ENCODE measurements around the gene IRAK2. TPM values are rescaled to one million over a fixed set of nuclear protein-coding genes. Genes with fewer than 3 reads are reported as not detected.
A peak's percentile ranks its signal among the peaks of the same experiment; 100 is the strongest.

The IRAK2 gene
- total RNA-seq, 1 donor from 2014 or later, result 2.9 TPM

DNA sequence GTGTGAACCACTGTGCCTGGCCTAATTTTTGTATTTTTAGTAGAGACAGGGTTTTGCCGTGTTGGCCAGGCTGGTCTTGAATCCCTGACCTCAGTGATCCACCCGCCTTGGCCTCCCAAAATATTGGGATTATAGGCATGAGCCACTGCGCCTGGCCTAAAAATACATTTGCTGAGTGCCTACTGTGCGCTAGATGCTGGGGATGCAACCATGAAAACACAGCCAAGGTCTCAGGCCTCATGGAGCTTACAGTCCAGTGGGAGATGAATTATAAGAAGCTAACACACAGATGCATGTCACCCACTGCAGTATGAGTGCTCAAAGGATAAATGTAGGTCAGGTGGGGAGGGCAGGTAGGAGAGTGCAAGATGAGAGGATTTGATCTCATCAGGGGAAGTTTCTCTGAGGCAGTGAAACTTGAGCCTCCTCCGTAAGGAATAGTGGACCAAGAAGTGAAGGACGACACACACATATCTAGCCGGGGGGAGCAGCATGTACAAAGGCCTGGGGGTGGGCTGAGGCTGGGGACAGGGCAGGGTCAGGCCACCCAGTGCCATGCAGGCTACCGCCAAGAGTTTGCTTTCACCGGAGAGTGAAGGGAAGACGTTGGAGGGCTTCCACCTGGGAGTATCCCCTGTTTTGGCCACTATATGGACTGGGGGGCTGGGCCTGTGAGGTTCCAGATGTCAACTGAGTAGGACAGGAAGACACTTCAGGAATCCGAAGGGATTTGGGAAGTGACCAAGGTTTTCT is 24.3 kb downstream of the IRAK2 start:
- no peak for DNase-seq (ENCODE audit: low read depth)

- peak; percentile 87 for DNase-seq (ENCODE audit: low read depth)
Observed at GRCh38 chr3:10189557-10190354, 25.0 kb downstream of the IRAK2 start.

DNA sequence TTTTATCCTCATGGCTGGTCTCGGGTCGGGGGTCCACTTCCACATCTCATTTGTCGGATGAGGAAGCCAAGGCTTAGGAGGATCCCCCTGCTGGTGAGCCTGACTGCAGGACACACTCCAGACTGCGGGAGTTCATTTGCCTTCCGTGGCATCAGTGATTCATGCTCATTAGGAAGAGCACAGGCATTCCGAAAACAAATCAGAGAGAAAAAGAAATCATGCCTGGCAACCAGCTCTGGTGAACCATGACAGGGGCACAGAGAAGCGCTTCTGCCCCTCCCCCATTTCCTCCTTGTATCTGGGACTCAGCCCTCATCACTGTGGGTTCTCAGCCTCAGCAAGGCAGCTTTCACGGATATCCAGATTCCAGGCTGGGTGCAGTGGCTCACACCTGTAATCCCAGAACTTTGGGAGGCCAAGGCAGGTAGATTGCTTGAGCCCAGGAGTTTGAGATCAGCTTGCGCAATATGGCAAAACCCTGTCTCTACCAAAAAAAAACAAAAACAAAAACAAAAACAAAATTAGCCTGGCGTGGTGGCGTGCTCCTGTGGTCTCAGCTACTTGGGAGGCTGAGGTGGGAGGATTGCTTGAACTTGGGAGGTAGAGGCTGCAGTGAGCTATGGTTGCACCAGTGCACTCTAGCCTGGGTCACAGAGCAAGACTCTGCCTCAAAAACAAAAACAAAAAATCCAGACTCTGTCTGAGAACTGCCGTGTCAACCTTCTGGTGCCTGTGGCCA is 28.4 kb downstream of the IRAK2 start:
- DNase-seq (ENCODE audit: low read depth), result peak; percentile 82

DNA sequence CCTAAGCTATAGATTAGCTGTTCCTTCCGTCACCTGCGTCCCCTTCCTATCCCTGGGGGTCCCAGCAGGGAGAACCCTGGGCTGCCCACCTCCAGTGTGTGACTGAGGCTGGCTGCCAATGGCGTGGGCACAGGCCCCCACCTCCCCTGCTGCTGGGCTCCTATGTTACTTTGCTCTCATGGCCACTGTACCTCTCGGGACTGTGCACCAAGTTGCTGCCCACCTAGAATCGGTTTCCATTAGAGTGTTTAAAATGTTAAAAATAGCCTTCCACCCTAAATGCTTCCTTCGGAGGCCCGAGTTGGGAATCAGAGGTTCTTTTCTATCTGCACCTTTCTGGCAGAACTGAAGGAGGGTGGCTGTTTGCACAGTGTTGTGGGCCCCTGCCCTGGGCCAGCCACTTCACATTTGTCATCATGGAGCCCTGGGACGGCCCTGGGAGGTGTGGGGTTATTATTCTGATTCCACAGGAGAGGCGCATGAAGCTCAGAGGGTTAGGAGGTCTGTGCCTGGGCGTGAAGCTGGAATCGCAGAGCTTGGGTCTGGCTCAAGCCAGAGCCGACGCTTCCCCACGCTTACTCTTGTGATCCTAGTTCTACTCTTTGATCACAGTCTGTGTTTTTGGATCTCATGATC is 29.1 kb downstream of the IRAK2 start:
- DNase-seq (ENCODE audit: low read depth), result no peak

GRCh38 chr3:10194328-10195071 is 29.8 kb downstream of the IRAK2 start:
- peak; percentile 76 for DNase-seq (ENCODE audit: low read depth)

GRCh38 chr3:10195366-10196089 is 30.8 kb downstream of the IRAK2 start:
- DNase-seq (ENCODE audit: low read depth), result no peak

DNA sequence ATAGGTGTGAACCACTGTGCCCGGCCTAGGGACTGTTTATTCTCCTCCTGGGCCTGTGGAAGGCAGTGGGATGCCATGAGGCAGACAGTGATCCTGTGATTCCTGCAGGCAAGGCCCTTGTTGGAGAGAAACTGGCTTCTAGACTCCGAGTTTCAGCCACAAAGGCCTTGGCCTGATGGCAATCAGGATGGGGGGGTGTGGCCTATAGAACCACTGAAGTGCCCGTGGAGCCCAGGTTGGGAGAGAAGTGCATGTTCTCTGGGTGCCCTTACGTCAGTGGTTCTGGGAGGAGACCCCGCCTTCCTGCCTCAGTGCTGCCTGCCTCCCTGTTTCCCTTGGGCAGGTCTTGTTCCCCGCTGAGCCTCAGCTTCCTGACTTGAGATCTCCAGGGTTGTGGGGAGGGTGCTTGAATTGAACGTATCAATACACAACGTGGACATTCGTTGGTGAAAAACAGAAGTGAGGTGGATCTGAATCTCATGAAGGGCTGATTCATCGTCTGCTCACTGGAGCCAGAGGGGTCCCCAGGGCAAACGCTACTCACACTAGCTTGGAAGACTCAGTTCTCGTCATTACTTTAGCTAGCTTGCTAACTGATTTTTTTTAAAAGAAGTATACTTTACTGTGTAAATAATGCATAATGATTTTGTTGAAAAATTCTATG is 31.8 kb downstream of the IRAK2 start:
- peak; percentile 32 for DNase-seq (ENCODE audit: low read depth)

- DNase-seq (ENCODE audit: low read depth), result no peak
Observed at GRCh38 chr3:10198226-10198625, 33.5 kb downstream of the IRAK2 start.

DNA sequence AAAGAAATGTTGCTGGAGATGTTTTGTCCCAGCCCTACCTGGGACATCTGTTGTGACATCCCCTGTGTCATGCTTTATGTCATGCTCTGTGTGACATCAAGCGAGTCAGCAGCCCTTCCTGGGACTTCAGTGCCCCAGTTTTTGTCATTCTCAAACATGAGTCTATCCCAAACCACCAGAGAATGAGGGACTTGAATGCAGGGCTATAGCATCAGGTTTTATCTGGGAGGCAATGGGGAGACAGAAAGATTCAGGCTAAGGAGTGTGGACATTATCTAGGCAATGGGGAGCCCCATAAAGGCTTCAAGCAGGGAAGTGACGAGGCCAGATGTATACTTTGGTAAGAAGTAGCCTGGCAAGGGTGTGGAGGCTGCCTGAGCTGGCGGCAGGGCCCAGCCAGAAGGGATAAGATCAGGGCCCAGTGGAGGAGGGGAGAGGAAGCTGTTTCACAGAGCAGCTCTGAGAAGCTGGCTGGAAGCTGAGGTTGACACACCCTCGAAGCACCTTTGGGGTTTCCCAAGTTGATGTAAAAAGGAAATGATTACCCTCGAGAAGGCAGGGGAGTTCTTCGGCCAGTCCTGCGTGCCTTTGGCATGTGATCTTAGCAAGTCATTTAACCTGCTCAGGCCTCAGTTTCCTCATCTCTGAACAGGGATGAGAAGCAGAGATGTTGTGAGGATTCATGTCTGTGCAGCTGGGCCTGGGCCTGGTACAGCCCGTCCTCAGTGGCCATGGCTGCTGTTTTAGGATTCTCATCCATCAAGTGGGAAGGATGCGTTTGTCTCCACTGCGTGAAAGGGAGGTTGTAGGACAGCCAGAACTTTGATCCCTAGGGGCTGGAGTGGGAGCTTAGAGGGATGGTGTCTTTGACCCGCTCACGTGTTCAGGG is 34.3 kb downstream of the IRAK2 start:
- no peak for DNase-seq (ENCODE audit: low read depth)

- DNase-seq (ENCODE audit: low read depth), result no peak
Observed at GRCh38 chr3:10204921-10205320, 40.2 kb downstream of the IRAK2 start.

DNA sequence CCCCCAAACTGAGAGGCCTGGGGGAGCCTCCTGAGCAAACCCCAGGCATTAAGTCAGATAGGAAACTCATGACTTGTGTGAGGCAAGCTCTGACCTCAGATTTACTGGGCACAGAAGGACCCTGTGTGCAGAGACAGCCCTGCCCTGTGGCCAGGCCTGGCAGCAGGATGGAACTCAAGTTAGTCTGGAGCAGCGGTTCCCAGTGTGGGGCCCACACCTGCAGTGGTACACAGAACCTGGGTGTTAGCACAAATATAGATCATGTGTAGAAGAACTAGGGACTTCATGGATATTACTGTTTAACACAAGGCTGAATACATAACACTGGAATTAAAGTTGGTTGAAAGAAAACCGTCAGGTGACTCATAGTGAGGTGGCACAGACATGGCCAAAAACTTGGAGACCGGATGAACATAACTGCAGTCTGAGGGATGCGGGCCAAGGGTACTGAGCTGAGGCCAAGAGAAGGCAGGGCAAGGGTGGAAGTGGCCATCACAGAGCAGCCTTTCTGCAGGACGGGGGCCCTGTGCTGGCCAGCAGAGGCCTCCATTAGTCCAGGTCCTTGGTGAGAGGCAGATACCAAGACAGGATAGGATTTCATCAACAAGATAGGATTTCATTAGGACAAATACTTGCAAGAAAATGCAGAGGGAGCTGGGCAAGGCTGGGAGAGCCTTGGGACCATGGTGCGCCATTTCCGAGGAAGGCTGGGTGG is 40.9 kb downstream of the IRAK2 start:
- peak; percentile 77 for DNase-seq (ENCODE audit: low read depth)

- no peak for DNase-seq (ENCODE audit: low read depth)
Observed at GRCh38 chr3:10206166-10206511, 41.4 kb downstream of the IRAK2 start.

DNA sequence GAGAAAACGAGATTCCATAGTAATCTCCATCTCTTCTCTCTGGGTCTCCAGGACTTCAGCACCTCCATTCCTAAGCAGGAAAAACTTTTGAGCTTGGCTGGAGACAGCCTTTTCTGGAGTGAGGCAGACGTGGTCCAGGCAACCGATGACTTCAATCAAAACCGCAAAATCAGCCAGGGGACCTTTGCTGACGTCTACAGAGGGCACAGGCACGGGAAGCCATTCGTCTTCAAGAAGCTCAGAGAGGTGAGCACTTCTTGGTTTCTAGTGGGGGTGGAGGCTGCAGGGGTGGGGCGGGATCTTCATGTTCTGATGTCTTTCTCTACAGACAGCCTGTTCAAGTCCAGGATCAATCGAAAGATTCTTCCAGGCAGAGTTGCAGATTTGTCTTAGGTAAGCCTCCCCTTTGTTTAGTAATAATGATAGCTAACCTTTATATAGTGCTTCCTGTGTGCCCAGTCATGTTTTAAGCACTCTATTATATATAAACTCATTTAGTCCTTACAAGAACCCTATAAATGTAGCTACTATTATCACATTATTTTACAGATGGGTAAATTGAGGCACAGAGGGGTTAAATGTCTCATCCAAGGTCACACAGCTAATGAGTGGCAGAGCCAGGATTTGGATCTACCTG is 48.6 kb downstream of the IRAK2 start:
- no peak for DNase-seq (ENCODE audit: low read depth)

- no peak for DNase-seq (ENCODE audit: low read depth)
Observed at GRCh38 chr3:10215578-10216368, 51.1 kb downstream of the IRAK2 start.

DNA sequence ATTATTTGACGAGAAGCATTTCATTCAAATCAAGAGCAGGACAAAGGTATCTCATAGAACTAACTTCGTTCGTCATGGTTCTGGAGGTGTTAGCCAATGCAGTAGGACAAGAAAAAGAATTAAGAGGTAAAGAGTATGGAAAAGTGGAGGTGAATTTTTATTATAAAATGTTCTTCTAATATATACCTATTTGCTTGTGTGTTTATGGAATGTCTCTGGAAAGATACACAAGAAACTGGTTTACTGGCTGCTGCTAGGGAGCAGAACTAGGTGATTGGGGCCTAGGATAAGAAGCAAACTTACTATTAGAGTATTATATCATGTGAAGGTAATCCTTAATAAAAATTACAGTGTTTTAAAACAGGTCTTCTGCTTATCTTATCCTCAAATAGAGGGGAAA is 52.6 kb downstream of the IRAK2 start:
- no peak for DNase-seq (ENCODE audit: low read depth)

- no peak for DNase-seq (ENCODE audit: low read depth)
Observed at GRCh38 chr3:10219737-10220136, 55.0 kb downstream of the IRAK2 start.
